Peyer's patch (tissue), 4 donors: ENCODE measurements around the gene GRAMD2A. TPM values are rescaled to one million over a fixed set of nuclear protein-coding genes. Genes with fewer than 3 reads are reported as not detected.

Experiments
- DNase-seq, 3 donors: peaks; one replicate each; pipeline ENCODE4 v3.0.0-alpha.2; 2017 to 2019
- H3K27ac ChIP-seq, 4 donors: fragments of 200-600 bp; sonication (generic); one replicate each; pipeline ENCODE4 v1.5.1; 2016 to 2019
- H3K27me3 ChIP-seq, 2 donors: fragments of 200-600 bp; sonication (generic); one replicate each; pipeline ENCODE4 v1.5.1; 2019
- H3K36me3 ChIP-seq, 3 donors: fragments of 200-600 bp; sonication (generic); one replicate each; pipeline ENCODE4 v1.5.1; 2016 to 2019
- H3K4me1 ChIP-seq, 4 donors: fragments of 200-600 bp; sonication (generic); one replicate each; pipeline ENCODE4 v1.5.1; 2016 to 2019
- H3K4me3 ChIP-seq, 4 donors: fragments of 200-600 bp; sonication (generic); 1 replicate in 3 of 4; 2 replicates in 1 of 4; pipeline ENCODE4 v1.5.1; 2016 to 2019; ENCODE audit warnings: mild to moderate bottlenecking in 1 of 4
- H3K9me3 ChIP-seq, 4 donors: fragments of 200-600 bp; sonication (generic); one replicate each; pipeline ENCODE4 v1.5.1; 2016 to 2019; ENCODE audit warnings: mild to moderate bottlenecking in 1 of 4
- POLR2A ChIP-seq, 2 donors: fragments of 450-650 bp; IDR thresholded peaks; one replicate each; pipeline ENCODE4 v1.5.1; 2017; ENCODE audit warnings: antibody characterized with exemption in 2 of 2, mild to moderate bottlenecking in 2 of 2, moderate library complexity in 2 of 2
- total RNA-seq, 4 donors: library from RNA; depleted of rRNA; stranded (reverse); fragments of >200 nt; gene quantifications; one replicate each; pipeline ENCODE4 v1.1.0, GENCODE V29; 2016
- TF ChIP-seq, protein P1 (sequence below), 6 experiments: fragments of 450-650 bp in 4 of 6; fragments of 200-600 bp in 2 of 6; sonication (generic) in 1 of 6; IDR thresholded peaks; one replicate each; pipeline ENCODE4 v1.5.1; 2017 to 2019; ENCODE audit warnings: antibody characterized with exemption in 6 of 6, mild to moderate bottlenecking in 3 of 6, moderate library complexity in 1 of 6

The GRAMD2A gene
- total RNA-seq, 4 donors from 2014 or later, result 3.3 to 27.8 (median 20.4) TPM

DNA sequence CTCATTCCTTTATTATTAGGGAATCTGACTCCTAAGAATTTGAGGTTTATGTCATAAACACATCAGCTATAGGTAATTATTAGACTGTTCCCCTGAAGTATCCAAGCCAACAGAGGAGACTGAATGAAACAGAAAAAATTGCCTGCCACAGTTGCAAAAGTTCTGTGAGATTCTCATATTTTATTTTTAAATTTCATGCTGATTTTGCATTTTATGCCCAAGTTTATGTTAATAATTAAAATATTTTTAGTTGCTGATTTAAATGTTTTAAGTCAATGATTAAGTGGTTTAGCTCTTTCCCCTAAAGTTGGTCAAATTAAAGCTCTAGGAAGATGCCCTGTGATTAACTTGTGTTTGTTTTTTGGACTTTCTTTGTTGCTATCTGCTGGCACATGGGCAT is 69.2 kb downstream of the GRAMD2A start:
- TF ChIP-seq, protein P1, sequence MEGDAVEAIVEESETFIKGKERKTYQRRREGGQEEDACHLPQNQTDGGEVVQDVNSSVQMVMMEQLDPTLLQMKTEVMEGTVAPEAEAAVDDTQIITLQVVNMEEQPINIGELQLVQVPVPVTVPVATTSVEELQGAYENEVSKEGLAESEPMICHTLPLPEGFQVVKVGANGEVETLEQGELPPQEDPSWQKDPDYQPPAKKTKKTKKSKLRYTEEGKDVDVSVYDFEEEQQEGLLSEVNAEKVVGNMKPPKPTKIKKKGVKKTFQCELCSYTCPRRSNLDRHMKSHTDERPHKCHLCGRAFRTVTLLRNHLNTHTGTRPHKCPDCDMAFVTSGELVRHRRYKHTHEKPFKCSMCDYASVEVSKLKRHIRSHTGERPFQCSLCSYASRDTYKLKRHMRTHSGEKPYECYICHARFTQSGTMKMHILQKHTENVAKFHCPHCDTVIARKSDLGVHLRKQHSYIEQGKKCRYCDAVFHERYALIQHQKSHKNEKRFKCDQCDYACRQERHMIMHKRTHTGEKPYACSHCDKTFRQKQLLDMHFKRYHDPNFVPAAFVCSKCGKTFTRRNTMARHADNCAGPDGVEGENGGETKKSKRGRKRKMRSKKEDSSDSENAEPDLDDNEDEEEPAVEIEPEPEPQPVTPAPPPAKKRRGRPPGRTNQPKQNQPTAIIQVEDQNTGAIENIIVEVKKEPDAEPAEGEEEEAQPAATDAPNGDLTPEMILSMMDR (IDR thresholded peaks at IDR 0.05), result no peak
- TF ChIP-seq POLR2A (IDR thresholded peaks at IDR 0.05), result no peak
- no peaks in the 10 kb centered on the region for H3K9me3 ChIP-seq
- H3K27me3 ChIP-seq, result no peaks in the 10 kb centered on the region
- no peak overlapping the region for H3K4me3 ChIP-seq
- H3K36me3 ChIP-seq, result no peaks in the 10 kb centered on the region
- H3K4me1 ChIP-seq, result no peaks in the 10 kb centered on the region
- no peak for DNase-seq
- no peak overlapping the region for H3K27ac ChIP-seq

DNA sequence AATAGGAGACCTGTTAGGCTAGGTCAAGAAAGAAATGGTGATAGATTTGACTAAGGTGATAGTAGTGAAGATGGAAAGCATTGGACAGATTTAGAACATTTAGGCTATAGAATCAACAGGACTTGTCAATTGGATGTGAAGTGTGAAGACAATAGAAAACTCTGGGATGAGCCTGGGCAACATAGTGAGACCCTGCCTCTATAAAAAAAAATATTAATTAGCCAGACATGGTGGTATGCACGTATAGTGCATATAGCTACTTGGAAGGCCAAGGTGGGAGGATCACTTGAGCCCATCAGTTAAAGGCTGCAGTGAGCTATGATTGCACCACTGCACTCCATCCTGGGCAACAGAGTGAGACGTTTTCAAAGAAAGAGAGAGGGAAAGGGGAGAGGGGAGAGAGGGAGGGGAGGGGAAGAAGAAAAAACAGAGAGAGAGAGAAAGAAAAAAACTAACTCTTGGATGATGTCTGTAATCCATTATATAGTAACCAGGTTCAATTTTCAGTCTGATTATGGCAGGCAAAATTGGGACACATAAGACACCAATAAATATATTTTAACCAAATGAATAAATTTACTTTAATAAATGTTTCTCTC is 69.8 kb downstream of the GRAMD2A start:
- no peaks in the 10 kb centered on the region for H3K27me3 ChIP-seq
- no peaks in the 10 kb centered on the region for H3K9me3 ChIP-seq
- H3K27ac ChIP-seq, result no peak overlapping the region
- TF ChIP-seq POLR2A (IDR thresholded peaks at IDR 0.05), result no peak
- TF ChIP-seq, protein P1 (IDR thresholded peaks at IDR 0.05), result no peak
- DNase-seq, result no peak
- H3K36me3 ChIP-seq, result no peaks in the 10 kb centered on the region
- H3K4me3 ChIP-seq, result no peak overlapping the region
- no peaks in the 10 kb centered on the region for H3K4me1 ChIP-seq

DNA sequence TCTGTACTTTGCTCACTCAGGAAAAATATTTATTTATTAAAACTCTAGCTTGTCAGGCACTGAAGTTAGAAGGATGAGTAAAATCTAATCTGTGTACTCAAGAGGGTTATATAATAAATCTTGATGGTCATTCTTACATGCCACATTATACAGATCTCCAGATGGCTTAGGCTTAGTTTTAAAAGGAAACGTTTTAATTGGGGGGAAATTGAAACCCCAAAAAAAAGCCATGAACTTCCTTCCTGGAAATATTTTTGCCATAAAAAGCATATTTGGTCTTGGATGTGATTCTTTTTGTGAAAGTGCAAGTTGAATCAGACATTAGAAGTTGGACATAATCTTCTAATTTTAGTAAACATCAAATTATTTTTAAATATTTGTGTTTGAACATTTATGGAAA is 73.4 kb downstream of the GRAMD2A start:
- Histone ChIP-seq H3K4me1 (no peaks in the 10 kb centered on the region), H3K27ac (no peak overlapping the region), H3K4me3 (no peak overlapping the region), H3K36me3 (no peaks in the 10 kb centered on the region), H3K9me3 (no peaks in the 10 kb centered on the region), H3K27me3 (no peaks in the 10 kb centered on the region)
- DNase-seq, result no peak
- no peak for TF ChIP-seq POLR2A (IDR thresholded peaks at IDR 0.05)
- TF ChIP-seq, protein P1 (IDR thresholded peaks at IDR 0.05), result no peak

DNA sequence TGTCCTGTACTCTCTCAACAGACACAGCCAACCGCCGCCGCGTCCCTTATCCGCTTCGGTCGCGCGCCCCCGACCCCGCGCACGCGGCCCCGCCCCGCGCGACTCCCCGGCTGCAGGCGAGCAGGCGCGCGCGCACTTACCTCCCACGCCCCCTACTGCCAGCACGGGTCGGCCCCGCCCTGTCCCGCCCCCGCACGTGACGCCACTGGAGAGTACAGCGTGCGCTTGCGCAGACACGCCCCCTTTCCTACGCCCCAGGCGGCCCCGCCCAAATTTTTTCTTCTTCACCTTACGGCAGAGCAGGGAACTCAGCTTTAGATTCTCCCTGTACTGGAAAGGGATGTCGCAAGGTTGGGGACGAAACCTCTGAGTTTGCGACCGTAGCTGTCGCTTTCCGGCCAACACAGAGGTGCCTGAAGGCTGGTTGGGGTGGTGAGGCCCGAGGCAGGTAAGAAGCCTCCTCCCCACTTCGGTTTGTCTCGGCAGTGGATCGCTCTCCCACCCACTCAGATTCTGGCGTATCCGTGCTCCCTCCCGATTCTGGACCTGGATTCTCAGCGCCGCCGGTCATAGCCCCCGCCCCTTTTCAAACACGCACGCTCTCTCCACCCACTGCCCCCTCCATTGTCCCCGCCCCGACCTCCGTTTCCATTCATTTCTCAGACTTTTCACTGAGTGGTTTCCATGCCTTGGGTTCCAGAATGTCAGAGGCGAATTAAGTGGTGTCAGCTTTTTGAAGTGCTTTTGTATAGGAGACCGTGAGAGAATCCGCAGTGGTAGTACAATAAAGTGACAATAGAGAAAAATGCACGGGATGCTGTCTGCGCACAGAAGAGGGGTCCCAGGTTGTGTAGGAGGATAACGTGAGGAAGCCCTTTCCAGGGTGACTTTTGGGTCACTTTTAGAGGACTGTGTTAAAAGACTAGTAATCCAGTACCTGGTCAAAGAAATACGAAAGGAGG is 79.3 kb downstream of the GRAMD2A start, which contains the start of the genes MYO9A and SENP8:
Gene MYO9A (minus strand): TSS at position 134 of the 962 bp plus-strand sequence. CDS start 71,587 bp downstream, outside the sequence.
Gene SENP8 (plus strand): TSS at position 387 of the 962 bp plus-strand sequence. CDS start 21,221 bp downstream, outside the sequence.
- TF ChIP-seq, protein P1 (IDR thresholded peaks at IDR 0.05), result peak in 4 of 6 experiments; percentile 17 to 24 (median 18)
- peak in 1 of 2 donors; percentile 35 for TF ChIP-seq POLR2A (IDR thresholded peaks at IDR 0.05)
- Histone ChIP-seq H3K36me3 (no peaks in the 10 kb centered on the region), H3K4me1 (peaks cover 0 to 16% (median 2%) of the 10 kb centered on the region in 4 donors), H3K27me3 (no peaks in the 10 kb centered on the region), H3K9me3 (no peaks in the 10 kb centered on the region), H3K4me3 (peak within 1 kb of the TSS; percentile 74 to 92 (median 80)), H3K27ac (peak within 1 kb of the TSS; percentile 91 to 98 (median 94))
- DNase-seq, result peak; percentile 99

DNA sequence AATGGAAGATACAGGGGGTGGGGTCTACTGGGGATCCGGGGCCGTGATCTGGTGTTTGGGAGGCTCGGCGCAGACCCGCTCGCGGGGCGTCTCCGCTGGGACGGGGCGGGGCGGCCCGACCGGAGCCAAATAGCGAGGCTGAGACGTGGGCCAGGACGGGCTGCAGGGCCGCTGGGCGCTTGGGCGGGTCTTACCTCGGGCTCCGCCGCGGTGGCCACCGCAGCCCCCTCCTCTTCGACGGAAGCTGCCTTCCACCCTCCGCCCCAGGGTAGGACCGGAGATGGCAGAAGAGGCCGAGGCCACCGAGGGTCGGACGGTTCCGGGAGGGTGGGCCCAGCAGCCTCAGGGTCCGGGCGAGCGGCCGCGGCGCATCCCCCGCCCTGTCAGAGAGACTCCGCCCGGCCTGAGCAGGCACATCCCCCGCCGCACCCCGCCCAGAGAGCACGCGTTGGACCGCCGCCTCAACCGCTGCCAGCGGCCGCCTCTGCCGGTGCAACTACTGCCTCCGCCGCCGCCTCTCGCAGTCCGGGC is 80.0 kb downstream of the GRAMD2A start:
- Histone ChIP-seq H3K4me3 (peak overlapping the region; percentile 74 to 92 (median 80)), H3K9me3 (no peaks in the 10 kb centered on the region), H3K4me1 (peaks cover 0 to 16% (median 2%) of the 10 kb centered on the region in 4 donors), H3K27me3 (no peaks in the 10 kb centered on the region), H3K36me3 (no peaks in the 10 kb centered on the region), H3K27ac (peak overlapping the region; percentile 91 to 98 (median 94))
- peak; percentile 48 to 52 for TF ChIP-seq POLR2A (IDR thresholded peaks at IDR 0.05)
- TF ChIP-seq, protein P1 (IDR thresholded peaks at IDR 0.05), result no peak
- peak in 2 of 3 donors; percentile 76 to 87 for DNase-seq
